Uterus (tissue), 2 donors: Measurements from ENCODE around the gene HYKK.

ENCODE experiments used
- CTCF ChIP-seq, 4 experiments: fragments of 200-600 bp in 2 of 4; fragments of 450-650 bp in 2 of 4; sonication (generic) in 2 of 4; IDR thresholded peaks; one replicate each; pipeline ENCODE4 v1.5.1; 2016 to 2019; ENCODE audit warnings: antibody characterized with exemption in 4 of 4, mild to moderate bottlenecking in 2 of 4, moderate library complexity in 1 of 4
- POLR2A ChIP-seq, 2 donors: fragments of 450-650 bp; IDR thresholded peaks; one replicate each; pipeline ENCODE4 v1.6.1; 2016; ENCODE audit warnings: antibody characterized with exemption in 2 of 2, mild to moderate bottlenecking in 1 of 2, moderate library complexity in 1 of 2

DNA sequence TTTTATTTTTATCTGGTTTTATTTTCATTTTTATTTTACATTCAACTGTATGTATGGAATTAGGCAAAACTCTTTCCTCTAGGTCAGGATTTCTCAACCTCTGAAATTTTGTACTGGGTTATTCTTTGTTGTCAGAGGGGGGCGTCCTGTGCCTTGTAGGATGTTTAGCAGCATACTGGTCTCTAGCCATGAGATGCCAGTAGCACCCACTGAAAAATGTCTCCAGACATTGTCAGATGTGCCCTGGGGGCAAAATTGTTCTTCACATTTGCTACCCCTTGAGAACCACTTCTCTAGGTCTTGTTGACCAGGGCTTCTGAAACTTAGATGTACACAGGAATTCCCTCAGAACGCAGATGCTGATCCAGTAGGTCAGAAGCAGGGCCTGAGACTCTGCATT is 63.3 kb downstream of the HYKK start:
- no peak for TF ChIP-seq POLR2A (IDR thresholded peaks at IDR 0.05)
- no peak for TF ChIP-seq CTCF (IDR thresholded peaks at IDR 0.05)
